ENCODE measurements around the gene PCSK5. TPM values are rescaled to one million over a fixed set of nuclear protein-coding genes. Genes with fewer than 3 reads are reported as not detected.

PCSK5 gene
- total RNA-seq, 2 donors from 2014 or later, result 2.5 to 3.5 TPM

- Histone ChIP-seq H3K27me3 (ENCODE audit: control insufficient read depth, insufficient read depth, low read length, poor library complexity, severe bottlenecking) (no peaks in the 10 kb centered on the region), H3K4me1 (ENCODE audit: control insufficient read depth, insufficient read depth, low read length) (no peaks in the 10 kb centered on the region), H3K9me3 (ENCODE audit: control insufficient read depth, low read length) (no peaks in the 10 kb centered on the region), H3K9ac (ENCODE audit: extremely low read depth, low read length, poor library complexity, severe bottlenecking) (no peak overlapping the region), H3K4me3 (ENCODE audit: low read length) (no peak overlapping the region), H3K36me3 (ENCODE audit: control insufficient read depth, insufficient read depth, low read length) (no peaks in the 10 kb centered on the region), H3K27ac (ENCODE audit: low read depth, low read length) (no peak overlapping the region)
- 100% methylated on average over 1 of the region's 1 CpG; no CpG with 5 or more reads in 1 of the 2 experiments for WGBS, 2 experiments (ENCODE audit: insufficient coverage in 1 of 2, insufficient read length in 1 of 2)
- Mint-ChIP-seq H3K9me3 (peaks cover 2% of the 10 kb centered on the region), H3K4me1 (no peaks in the 10 kb centered on the region), H3K4me3 (no peak overlapping the region), H3K36me3 (ENCODE audit: low read depth) (no peaks in the 10 kb centered on the region), H3K27me3 (ENCODE audit: insufficient read depth) (peaks cover 13% of the 10 kb centered on the region), H3K27ac (no peak overlapping the region)
- DNase-seq, result no peak
- TF ChIP-seq CTCF (conservative IDR thresholded peaks at IDR 0.05), result no peak
Measured at GRCh38 chr9:75938946-75939345, 48.5 kb downstream of the PCSK5 start.

- no peak overlapping the region for H3K9ac ChIP-seq (ENCODE audit: extremely low read depth, low read length, poor library complexity, severe bottlenecking)
- H3K4me1 ChIP-seq (ENCODE audit: control insufficient read depth, insufficient read depth, low read length), result no peaks in the 10 kb centered on the region
- no peaks in the 10 kb centered on the region for H3K36me3 Mint-ChIP-seq (ENCODE audit: low read depth)
- no peak overlapping the region for H3K27ac ChIP-seq (ENCODE audit: low read depth, low read length)
- DNase-seq, result no peak
- H3K9me3 Mint-ChIP-seq, result peaks cover 2% of the 10 kb centered on the region
- TF ChIP-seq CTCF (conservative IDR thresholded peaks at IDR 0.05), result no peak
- no peaks in the 10 kb centered on the region for H3K27me3 ChIP-seq (ENCODE audit: control insufficient read depth, insufficient read depth, low read length, poor library complexity, severe bottlenecking)
- no peaks in the 10 kb centered on the region for H3K4me1 Mint-ChIP-seq
- H3K4me3 Mint-ChIP-seq, result no peak overlapping the region
- H3K4me3 ChIP-seq (ENCODE audit: low read length), result no peak overlapping the region
- no peaks in the 10 kb centered on the region for H3K9me3 ChIP-seq (ENCODE audit: control insufficient read depth, low read length)
- WGBS, 2 experiments (ENCODE audit: insufficient coverage in 1 of 2, insufficient read length in 1 of 2), result 93 to 100% methylated on average over 2 to 6 of the region's 7 CpGs
- no peaks in the 10 kb centered on the region for H3K36me3 ChIP-seq (ENCODE audit: control insufficient read depth, insufficient read depth, low read length)
- peaks cover 13% of the 10 kb centered on the region for H3K27me3 Mint-ChIP-seq (ENCODE audit: insufficient read depth)
- no peak overlapping the region for H3K27ac Mint-ChIP-seq
Measured at GRCh38 chr9:75939536-75940111, 49.2 kb downstream of the PCSK5 start.

- Histone ChIP-seq H3K4me1 (ENCODE audit: control insufficient read depth, insufficient read depth, low read length) (no peaks in the 10 kb centered on the region), H3K27me3 (ENCODE audit: control insufficient read depth, insufficient read depth, low read length, poor library complexity, severe bottlenecking) (no peaks in the 10 kb centered on the region), H3K36me3 (ENCODE audit: control insufficient read depth, insufficient read depth, low read length) (no peaks in the 10 kb centered on the region), H3K9ac (ENCODE audit: extremely low read depth, low read length, poor library complexity, severe bottlenecking) (no peak overlapping the region), H3K4me3 (ENCODE audit: low read length) (no peak overlapping the region), H3K9me3 (ENCODE audit: control insufficient read depth, low read length) (no peaks in the 10 kb centered on the region), H3K27ac (ENCODE audit: low read depth, low read length) (no peak overlapping the region)
- no peak for TF ChIP-seq CTCF (conservative IDR thresholded peaks at IDR 0.05)
- no peaks in the 10 kb centered on the region for H3K36me3 Mint-ChIP-seq (ENCODE audit: low read depth)
- DNase-seq, result no peak
- WGBS, 2 experiments (ENCODE audit: insufficient coverage in 1 of 2, insufficient read length in 1 of 2), result 93 to 94% methylated on average over 2 to 7 of the region's 7 CpGs
- peaks cover 2% of the 10 kb centered on the region for H3K9me3 Mint-ChIP-seq
- no peak overlapping the region for H3K27ac Mint-ChIP-seq
- H3K4me1 Mint-ChIP-seq, result no peaks in the 10 kb centered on the region
- H3K27me3 Mint-ChIP-seq (ENCODE audit: insufficient read depth), result peaks cover 15% of the 10 kb centered on the region
- no peak overlapping the region for H3K4me3 Mint-ChIP-seq
Measured at GRCh38 chr9:75941066-75941465, 50.6 kb downstream of the PCSK5 start.

Data from endodermal cell (in vitro differentiated cells).